HG02840 (cell line): ENCODE measurements around the gene TBC1D1.
"Not testable (repeated sequence)": the region's sequence is repeated elsewhere in the genome, so short reads cannot be mapped to it uniquely, and the experiment has no call there.

Source experiments
- ATAC-seq: cut with Tn5 transposase; IDR thresholded peaks from one replicate; pipeline ENCODE4 v1.9.1; 2021; ENCODE audit warnings: mild to moderate bottlenecking, moderate library complexity, moderate number of reproducible peaks; ENCODE audit not compliant: unreplicated experiment, low FRiP score

TBC1D1 gene

GRCh38 chr4:37958932-37959331 lies 68.0 kb downstream of the TBC1D1 start:
- ATAC-seq: no peak

- no peak for ATAC-seq
Measured at GRCh38 chr4:37960098-37960497, 69.2 kb downstream of the TBC1D1 start, which contains the start of gene PTTG2. Gene PTTG2 (plus strand): TSS chr4:37960398. CDS start chr4:37960435, 37 bp downstream.

- no peak for ATAC-seq
Measured at GRCh38 chr4:37960679-37961450, 70.0 kb downstream of the TBC1D1 start.

DNA sequence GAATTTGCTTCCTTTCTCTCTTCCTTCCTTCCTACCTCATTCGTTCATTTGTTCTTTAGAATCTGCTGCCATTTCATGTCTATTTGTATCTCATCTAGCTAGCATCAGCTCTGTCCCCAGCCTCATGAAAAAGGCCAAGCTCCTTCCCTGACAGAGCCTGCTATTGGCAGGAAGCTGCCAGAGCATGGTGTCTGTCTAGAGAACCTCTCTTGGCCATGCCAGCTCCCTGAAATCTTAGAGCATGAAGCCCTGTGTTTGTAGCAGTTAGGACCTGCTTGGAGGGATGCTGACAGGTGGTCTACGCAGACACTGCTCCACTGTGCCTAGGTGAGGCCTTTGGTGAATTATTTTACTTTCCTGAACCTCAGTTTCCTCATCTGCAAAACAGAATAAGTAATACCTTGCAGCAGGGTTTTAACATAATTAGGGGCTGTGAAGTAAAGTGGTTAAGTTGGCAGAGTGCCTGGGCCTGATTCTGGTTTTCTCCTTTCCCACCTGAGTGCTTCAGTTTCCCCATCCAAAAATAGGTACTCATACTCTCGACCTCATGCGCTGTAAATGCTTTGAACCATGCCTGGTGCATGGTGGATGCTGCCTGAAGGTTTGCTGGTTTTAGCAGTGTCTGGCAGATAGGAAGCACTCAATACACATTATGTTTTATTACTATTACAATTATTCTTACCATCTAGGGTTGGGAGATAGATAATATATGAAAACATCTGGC lies 74.0 kb downstream of the TBC1D1 start:
- ATAC-seq: no peak

GRCh38 chr4:37966044-37966443 lies 75.2 kb downstream of the TBC1D1 start:
- ATAC-seq: no peak

DNA sequence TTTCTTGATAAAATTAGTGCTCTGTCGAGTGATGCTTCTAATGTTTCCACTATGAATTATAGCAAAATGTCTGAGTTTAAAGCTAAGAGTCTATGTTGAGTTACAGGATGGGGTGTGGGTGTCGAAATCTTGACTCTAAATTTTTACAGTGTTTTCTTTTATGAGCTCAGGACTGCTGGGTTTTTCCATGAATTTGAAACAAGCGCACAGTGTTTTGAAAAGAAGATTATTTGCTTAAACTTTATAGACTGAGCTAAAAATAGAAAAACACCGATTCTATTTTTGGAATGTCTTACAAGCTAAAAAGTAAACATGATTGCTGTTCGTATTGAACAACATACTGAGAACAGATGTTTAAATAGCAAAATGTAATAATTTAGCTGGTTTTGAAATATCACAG lies 76.9 kb downstream of the TBC1D1 start:
- no peak for ATAC-seq

- ATAC-seq: no peak
Measured at GRCh38 chr4:37968747-37969146, 77.9 kb downstream of the TBC1D1 start.

GRCh38 chr4:37970702-37971101 lies 79.8 kb downstream of the TBC1D1 start:
- no peak for ATAC-seq

GRCh38 chr4:37971202-37971601 lies 80.3 kb downstream of the TBC1D1 start:
- ATAC-seq: no peak

DNA sequence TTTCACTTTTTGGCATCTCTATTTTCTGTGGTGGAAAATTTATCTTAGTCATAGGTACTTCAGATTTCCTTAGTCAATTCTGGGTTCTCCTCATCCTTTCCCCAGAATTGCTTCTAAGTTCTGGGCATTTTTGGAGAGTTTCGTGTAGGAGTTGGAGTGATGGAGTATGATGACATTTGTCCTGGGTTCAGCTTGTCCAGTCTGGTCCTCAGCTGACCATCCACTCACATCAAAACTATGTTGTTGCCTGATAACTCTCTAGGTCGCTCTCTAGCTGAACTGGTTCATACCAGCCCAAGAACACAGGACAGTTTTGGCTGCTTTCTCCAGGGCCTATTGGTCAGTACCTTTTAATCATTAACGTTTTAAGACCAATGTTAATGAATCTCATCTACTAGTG lies 82.6 kb downstream of the TBC1D1 start:
- no peak for ATAC-seq

DNA sequence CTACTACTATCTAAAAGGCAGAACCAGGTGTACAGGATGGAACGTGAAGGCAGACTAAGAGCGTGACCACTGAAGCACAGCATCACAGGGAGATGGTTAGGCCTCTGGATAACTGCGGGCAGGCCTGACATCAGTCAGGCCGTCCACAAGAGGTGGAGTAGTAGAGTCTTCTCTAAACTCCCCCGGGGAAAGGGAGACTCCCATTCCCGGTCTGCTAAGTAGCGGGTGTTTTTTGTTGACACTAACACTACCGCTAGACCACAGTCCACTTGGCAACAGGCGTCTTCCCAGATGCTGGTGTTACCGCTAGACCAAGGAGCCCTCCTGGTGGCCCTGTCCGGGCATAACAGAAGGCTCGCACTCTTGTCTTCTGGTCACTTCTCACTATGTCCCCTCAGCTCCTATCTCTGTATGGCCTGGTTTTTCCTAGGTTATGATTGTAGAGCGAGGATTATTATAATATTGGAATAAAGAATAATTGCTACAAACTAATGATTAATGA lies 84.5 kb downstream of the TBC1D1 start:
- not testable (repeated sequence) for ATAC-seq

- ATAC-seq: no peak
Measured at GRCh38 chr4:37976507-37976906, 85.6 kb downstream of the TBC1D1 start.

- peak; percentile 74 for ATAC-seq
Measured at GRCh38 chr4:37976991-37977470, 86.1 kb downstream of the TBC1D1 start.

- peak; percentile 47 for ATAC-seq
Measured at GRCh38 chr4:37977471-37978247, 86.8 kb downstream of the TBC1D1 start.

GRCh38 chr4:37978248-37978924 lies 87.5 kb downstream of the TBC1D1 start:
- ATAC-seq: peak; percentile 11

DNA sequence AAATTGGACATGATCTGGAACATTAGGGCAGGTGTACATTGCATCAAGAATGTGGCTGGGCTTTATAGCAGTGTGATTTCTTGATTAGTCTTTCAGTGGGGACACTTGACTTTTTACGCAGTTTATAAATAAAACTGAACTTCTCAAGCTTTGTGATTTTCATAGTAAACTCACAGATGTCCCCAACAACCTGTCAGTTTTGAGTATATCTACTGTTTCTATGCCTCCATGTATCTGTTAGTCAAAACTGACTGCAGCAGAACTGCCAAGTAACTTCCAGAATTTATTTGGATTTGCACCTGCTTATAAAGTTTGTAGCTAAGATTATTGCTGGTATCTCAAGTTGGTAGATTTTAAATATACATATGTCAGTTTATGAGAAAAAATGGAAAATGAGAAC lies 89.4 kb downstream of the TBC1D1 start:
- ATAC-seq: no peak

DNA sequence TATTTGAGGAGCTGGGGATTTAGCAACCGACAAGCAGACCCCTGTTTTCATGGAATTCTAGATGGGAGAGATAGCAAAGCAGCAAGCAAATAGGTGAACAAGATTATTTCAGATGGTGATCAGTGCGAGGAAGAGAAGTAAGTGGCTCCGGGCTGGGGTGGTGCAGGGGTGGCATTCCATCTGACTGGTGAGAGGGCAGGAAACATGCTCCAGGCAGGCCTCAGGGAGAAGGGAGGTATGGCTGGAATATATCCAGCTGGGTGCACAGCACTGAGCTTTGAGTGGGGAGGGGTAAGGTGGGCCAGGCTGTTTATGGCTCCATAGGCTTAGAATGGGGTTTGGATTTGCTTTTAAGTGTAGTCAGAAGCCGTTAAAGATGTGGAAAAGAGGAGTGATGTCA lies 90.5 kb downstream of the TBC1D1 start:
- ATAC-seq: no peak

- no peak for ATAC-seq
Measured at GRCh38 chr4:37981844-37982720, 91.2 kb downstream of the TBC1D1 start.

DNA sequence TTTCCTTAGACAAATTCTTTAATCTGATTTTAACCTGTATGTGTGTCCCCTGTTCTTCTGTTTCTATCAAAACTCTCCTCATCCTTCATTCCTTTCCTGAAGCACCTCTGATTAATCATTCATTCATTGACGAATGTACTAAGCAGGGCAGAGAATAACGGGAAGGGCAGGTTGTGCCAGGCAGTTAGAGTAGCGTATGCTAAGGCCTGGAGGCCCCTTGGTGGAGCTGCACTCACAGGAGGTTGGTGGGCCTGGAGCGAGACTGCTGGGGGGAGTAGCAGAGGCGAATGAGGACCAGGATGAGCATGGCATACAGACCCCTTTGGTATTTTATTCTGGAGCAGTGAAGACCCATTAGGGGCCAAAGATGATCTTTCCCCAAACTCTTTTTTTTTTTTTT lies 91.9 kb downstream of the TBC1D1 start:
- ATAC-seq: no peak
